K562 (cell line): Measurements from ENCODE around the gene MOB3B. TPM values are rescaled to one million over a fixed set of nuclear protein-coding genes. Genes with fewer than 3 reads are reported as not detected.

Experiments
- NFATC3 ChIP-seq: fragments of 450-650 bp; IDR thresholded peaks from 2 replicates; pipeline ENCODE4 v1.6.1; 2017; ENCODE audit warnings: mild to moderate bottlenecking
- PYGO2 ChIP-seq: fragments of 450-650 bp; IDR thresholded peaks from 2 replicates; pipeline ENCODE4 v1.6.1; 2016; ENCODE audit warnings: mild to moderate bottlenecking, missing genetic modification characterization, moderate library complexity, missing compliant biosample characterization
- TFE3 ChIP-seq: fragments of 450-650 bp; formaldehyde crosslinking; IDR thresholded peaks from 2 replicates; pipeline ENCODE4 v1.4.0; 2020; ENCODE audit warnings: mild to moderate bottlenecking, mixed read lengths
- THRA ChIP-seq: fragments of 450-650 bp; IDR thresholded peaks from 2 replicates; pipeline ENCODE4 v1.6.1; 2017; ENCODE audit warnings: mild to moderate bottlenecking, moderate library complexity
- ZNF217 ChIP-seq: sonication (generic); formaldehyde crosslinking; IDR thresholded peaks from 2 replicates; pipeline ENCODE4 v1.8.0; 2022; ENCODE audit warnings: mild to moderate bottlenecking, missing genetic modification reagents
- ZNF23 ChIP-seq: fragments of 250-450 bp; sonication (Bioruptor Pico); IDR thresholded peaks from 2 replicates; pipeline ENCODE4 v1.4.0; 2020; ENCODE audit warnings: mild to moderate bottlenecking
- ZNF449 ChIP-seq: fragments of 250-450 bp; sonication (Bioruptor Pico); IDR thresholded peaks from 2 replicates; pipeline ENCODE4 v1.8.0; 2022; ENCODE audit warnings: moderate library complexity, mild to moderate bottlenecking, inconsistent platforms
- polyA plus RNA-seq, 8 experiments: library from polyadenylated mRNA; depleted of rRNA in 4 of 8; stranded (reverse) in 5 of 8; unstranded in 3 of 8; fragments of >200 nt; fragmentation: Nextera tagmentation in 2 of 8; fragmentation: Illumina TruSeq in 1 of 8; extraction: Ambion mirVana in 2 of 8; extraction: Trizol in 1 of 8; gene quantifications; 2 replicates each; pipeline versions ENCODE4 v1.2.1 to v1.2.3, GENCODE V29; 2011 to 2014; ENCODE audit warnings: inconsistent platforms in 1 of 8, missing spikeins in 1 of 8
- total RNA-seq, 7 experiments: library from RNA; depleted of rRNA in 6 of 7; stranded (reverse); fragments of >200 nt in 6 of 7; fragmentation: Illumina TruSeq in 2 of 7; extraction: Trizol in 2 of 7; gene quantifications; 2 replicates each; pipeline versions ENCODE4 v1.2.1 to v1.2.3, GENCODE V29; 2011 to 2021; ENCODE audit warnings: low replicate concordance in 1 of 7

The MOB3B gene
- total and polyA plus RNA-seq, 9 of the 15 experiments (the other 6 are each of a cell fraction or from before 2014, with no cell fraction given), result 3.6 to 12.8 (median 7.2) TPM

- TF ChIP-seq ZNF449 (no peak), ZNF23 (CRISPR knock-in tag) (no peak), ZNF217 (no peak), NFATC3 (no peak), THRA (no peak), PYGO2 (tag) (no peak), TFE3 (CRISPR knock-in tag) (no peak)
Observed at GRCh38 chr9:27534131-27534530, 4.5 kb upstream of the MOB3B start (continued).
